Bronchial epithelial cell (primary cell): Measurements from ENCODE around the gene XYLB. TPM values are rescaled to one million over a fixed set of nuclear protein-coding genes. Genes with fewer than 3 reads are reported as not detected.

Experiments used
- DNase-seq: peaks from one replicate; pipeline ENCODE4 v3.0.0-alpha.2; 2010; ENCODE audit warnings: low read depth
- FAIRE-seq: peaks from 2 replicates; lab custom pipeline; 2011; peaks lifted over from hg19 to GRCh38; lab: Jason Lieb, UNC
- H3K27me3 ChIP-seq: 2 replicates; pipeline ENCODE4 v1.5.1; 2011; ENCODE audit warnings: low read length; ENCODE audit not compliant: control insufficient read depth, insufficient read depth
- H3K36me3 ChIP-seq: 2 replicates; pipeline ENCODE4 v1.5.1; 2011; ENCODE audit warnings: low read length; ENCODE audit not compliant: control insufficient read depth, insufficient read depth
- H3K4me3 ChIP-seq: 2 replicates; pipeline ENCODE4 v1.5.1; 2011; ENCODE audit warnings: mild to moderate bottlenecking, low read depth, low read length, control low read depth
- CTCF ChIP-seq: IDR thresholded peaks from 2 replicates; pipeline ENCODE4 v1.5.1; 2011; ENCODE audit warnings: mild to moderate bottlenecking, moderate library complexity, low read length, control low read depth, inconsistent platforms; ENCODE audit not compliant: insufficient read depth, severe bottlenecking
- total RNA-seq: library from RNA; depleted of rRNA; stranded (reverse); fragments of >200 nt; gene quantifications from 2 replicates; pipeline ENCODE4 v1.2.1, GENCODE V29; 2014

The XYLB gene
- total RNA-seq, 1 donor from 2014 or later, result 2.1 TPM

- Histone ChIP-seq H3K36me3 (no peaks in the 10 kb centered on the region), H3K4me3 (no peak overlapping the region), H3K27me3 (no peaks in the 10 kb centered on the region)
- DNase-seq (no peak), FAIRE-seq (no peak)
- no peak for TF ChIP-seq CTCF
These were observed 14.4 kb upstream of the XYLB start for GRCh38 chr3:38332201-38332600.

GRCh38 chr3:38334142-38335055 lies 12.2 kb upstream of the XYLB start:
- FAIRE-seq (no peak), DNase-seq (no peak)
- Histone ChIP-seq H3K4me3 (no peak overlapping the region), H3K27me3 (no peaks in the 10 kb centered on the region), H3K36me3 (no peaks in the 10 kb centered on the region)
- TF ChIP-seq CTCF, result no peak

- Histone ChIP-seq H3K4me3 (no peak overlapping the region), H3K27me3 (no peaks in the 10 kb centered on the region), H3K36me3 (no peaks in the 10 kb centered on the region)
- DNase-seq, result no peak
- FAIRE-seq, result no peak
- no peak for TF ChIP-seq CTCF
These were observed 11.3 kb upstream of the XYLB start for GRCh38 chr3:38335263-38335662.

GRCh38 chr3:38337703-38338102 lies 8.9 kb upstream of the XYLB start:
- no peak for FAIRE-seq
- Histone ChIP-seq H3K4me3 (no peak overlapping the region), H3K36me3 (no peaks in the 10 kb centered on the region), H3K27me3 (peaks cover 2% of the 10 kb centered on the region)
- TF ChIP-seq CTCF, result no peak
- no peak for DNase-seq

- no peak for TF ChIP-seq CTCF
- Histone ChIP-seq H3K27me3 (peaks cover 2% of the 10 kb centered on the region), H3K36me3 (no peaks in the 10 kb centered on the region), H3K4me3 (no peak overlapping the region)
- DNase-seq (no peak), FAIRE-seq (no peak)
These were observed 2.6 kb upstream of the XYLB start for GRCh38 chr3:38343797-38344594.
